HG03175 (cell line): ENCODE results near the gene MRPL11.
"Not testable (repeated sequence)": the region's sequence is repeated elsewhere in the genome, so short reads cannot be mapped to it uniquely, and the experiment has no call there.

Experiments used
- ATAC-seq: cut with Tn5 transposase; IDR thresholded peaks from one replicate; pipeline ENCODE4 v1.9.1; 2021; ENCODE audit warnings: mild to moderate bottlenecking, moderate library complexity; ENCODE audit not compliant: unreplicated experiment

MRPL11 gene

GRCh38 chr11:66467034-66467659, 28.5 kb upstream of the MRPL11 start:
- peak; percentile 37 for ATAC-seq

- peak; percentile 86 for ATAC-seq
Observed at GRCh38 chr11:66466225-66467033, 27.8 kb upstream of the MRPL11 start, which contains the start of gene PELI3. PELI3 (plus strand) TSS chr11:66466905; CDS start chr11:66468129, 1,224 bp downstream.

- ATAC-seq, result no peak
Observed at GRCh38 chr11:66465373-66466224, 27.0 kb upstream of the MRPL11 start.

GRCh38 chr11:66464916-66465315, 26.3 kb upstream of the MRPL11 start:
- ATAC-seq, result no peak

GRCh38 chr11:66464116-66464515, 25.5 kb upstream of the MRPL11 start:
- not testable (repeated sequence) for ATAC-seq

- ATAC-seq, result no peak
Observed at GRCh38 chr11:66462911-66463310, 24.3 kb upstream of the MRPL11 start.

- ATAC-seq, result no peak
Observed at GRCh38 chr11:66462010-66462409, 23.4 kb upstream of the MRPL11 start.

GRCh38 chr11:66459138-66459778, 20.6 kb upstream of the MRPL11 start:
- ATAC-seq, result no peak

GRCh38 chr11:66457826-66458225, 19.2 kb upstream of the MRPL11 start:
- no peak for ATAC-seq

GRCh38 chr11:66454828-66455227, 16.2 kb upstream of the MRPL11 start:
- ATAC-seq, result no peak

GRCh38 chr11:66454247-66454646, 15.6 kb upstream of the MRPL11 start:
- ATAC-seq, result no peak

GRCh38 chr11:66451663-66452062, 13.0 kb upstream of the MRPL11 start:
- ATAC-seq, result no peak

GRCh38 chr11:66450560-66450959, 11.9 kb upstream of the MRPL11 start:
- no peak for ATAC-seq

GRCh38 chr11:66448523-66448922, 9.9 kb upstream of the MRPL11 start:
- ATAC-seq, result no peak

- ATAC-seq, result no peak
Observed at GRCh38 chr11:66447012-66447411, 8.4 kb upstream of the MRPL11 start.

GRCh38 chr11:66443602-66444001, 5.0 kb upstream of the MRPL11 start:
- no peak for ATAC-seq

GRCh38 chr11:66440940-66441282, 2.3 kb upstream of the MRPL11 start:
- not testable (repeated sequence) for ATAC-seq

- ATAC-seq, result not testable (repeated sequence)
Observed at GRCh38 chr11:66440101-66440939, 1.7 kb upstream of the MRPL11 start.

GRCh38 chr11:66437979-66438503, 607 bp downstream of the MRPL11 start:
- no peak for ATAC-seq

GRCh38 chr11:66432597-66432996, 6.1 kb downstream of the MRPL11 start:
- ATAC-seq, result no peak
